Measurements from ENCODE around the gene LRCOL1.

DNA sequence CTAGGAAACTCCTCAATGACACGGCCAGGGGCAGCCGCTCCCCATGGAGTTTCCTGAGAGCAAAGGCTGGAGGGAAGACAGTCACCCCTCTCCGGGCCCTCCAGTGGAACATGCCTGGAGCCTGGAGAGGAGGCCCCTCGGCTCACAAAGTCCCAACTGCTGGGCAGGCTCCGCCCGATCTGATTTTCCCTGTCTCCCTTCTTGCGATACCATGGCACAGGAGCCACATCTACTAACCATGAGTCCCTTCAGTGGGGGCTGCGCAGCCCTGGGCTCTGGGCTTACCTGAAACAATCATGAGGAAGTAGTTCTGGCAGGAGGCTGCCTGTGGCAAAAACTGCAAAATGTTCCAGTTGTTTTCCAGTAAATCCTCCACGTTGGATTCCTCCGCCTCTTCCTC is 23.5 kb upstream of the LRCOL1 start:
- TF ChIP-seq, protein P1, sequence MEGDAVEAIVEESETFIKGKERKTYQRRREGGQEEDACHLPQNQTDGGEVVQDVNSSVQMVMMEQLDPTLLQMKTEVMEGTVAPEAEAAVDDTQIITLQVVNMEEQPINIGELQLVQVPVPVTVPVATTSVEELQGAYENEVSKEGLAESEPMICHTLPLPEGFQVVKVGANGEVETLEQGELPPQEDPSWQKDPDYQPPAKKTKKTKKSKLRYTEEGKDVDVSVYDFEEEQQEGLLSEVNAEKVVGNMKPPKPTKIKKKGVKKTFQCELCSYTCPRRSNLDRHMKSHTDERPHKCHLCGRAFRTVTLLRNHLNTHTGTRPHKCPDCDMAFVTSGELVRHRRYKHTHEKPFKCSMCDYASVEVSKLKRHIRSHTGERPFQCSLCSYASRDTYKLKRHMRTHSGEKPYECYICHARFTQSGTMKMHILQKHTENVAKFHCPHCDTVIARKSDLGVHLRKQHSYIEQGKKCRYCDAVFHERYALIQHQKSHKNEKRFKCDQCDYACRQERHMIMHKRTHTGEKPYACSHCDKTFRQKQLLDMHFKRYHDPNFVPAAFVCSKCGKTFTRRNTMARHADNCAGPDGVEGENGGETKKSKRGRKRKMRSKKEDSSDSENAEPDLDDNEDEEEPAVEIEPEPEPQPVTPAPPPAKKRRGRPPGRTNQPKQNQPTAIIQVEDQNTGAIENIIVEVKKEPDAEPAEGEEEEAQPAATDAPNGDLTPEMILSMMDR (IDR thresholded peaks at IDR 0.05): no peak
- TF ChIP-seq POLR2A (IDR thresholded peaks at IDR 0.05): no peak

All from stomach (tissue), 4 donors.